Activated B cell treated with CpG ODN at 0.5 μM for 24 hours (primary cell): ENCODE results near the gene G6PC3. TPM values are rescaled to one million over a fixed set of nuclear protein-coding genes. Genes with fewer than 3 reads are reported as not detected.

Source experiments
- ATAC-seq: fragments of 200-7000 bp; cut with Tn5 transposase; one replicate; pipeline ENCODE4 v1.10.0; 2021; ENCODE audit warnings: low read depth, mild to moderate bottlenecking, moderate library complexity
- CTCF ChIA-PET: fragments of 350-600 bp; sonication (Branson Sonifier 250); formaldehyde crosslinking; loops from one replicate; lab custom pipeline; 2021; ENCODE audit warnings: antibody characterized with exemption; lab: Charles Lee
- POLR2A ChIA-PET: fragments of 350-600 bp; sonication (Branson Sonifier 250); formaldehyde crosslinking; loops from one replicate; lab custom pipeline; 2021; ENCODE audit warnings: antibody characterized with exemption; lab: Charles Lee
- DNase-seq: peaks from one replicate; pipeline ENCODE4 v3.0.0; 2022
- H3K27ac Mint-ChIP-seq: one replicate; pipeline ENCODE4 v1.8.0; 2020; ENCODE audit warnings: mixed read lengths
- H3K27me3 Mint-ChIP-seq: one replicate; pipeline ENCODE4 v1.8.0; 2021; ENCODE audit warnings: mixed read lengths
- H3K36me3 Mint-ChIP-seq: one replicate; pipeline ENCODE4 v1.8.0; 2021; ENCODE audit warnings: low read depth, mixed read lengths
- H3K4me1 Mint-ChIP-seq: one replicate; pipeline ENCODE4 v1.8.0; 2021; ENCODE audit warnings: mixed read lengths
- H3K4me3 Mint-ChIP-seq: one replicate; pipeline ENCODE4 v1.8.0; 2020; ENCODE audit warnings: mild to moderate bottlenecking, mixed read lengths
- H3K9me3 Mint-ChIP-seq: one replicate; pipeline ENCODE4 v1.8.0; 2020; ENCODE audit warnings: mixed read lengths
- intact Hi-C: fragments of 100-400 bp; cut with micrococcal nuclease; formaldehyde crosslinking; loops from one replicate; pipeline ENCODE4 v1.15.1; 2024
- total RNA-seq: library from RNA; stranded (reverse); gene quantifications from 2 replicates; pipeline ENCODE4 v1.2.3, GENCODE V29; 2022
- TF ChIP-seq, protein P1 (sequence below): fragments of 200-600 bp; IDR thresholded peaks from one replicate; pipeline ENCODE4 v1.8.0; 2022; ENCODE audit warnings: antibody characterized with exemption, mild to moderate bottlenecking

Gene G6PC3
- total RNA-seq, 1 donor from 2014 or later, result 35.2 TPM

DNA sequence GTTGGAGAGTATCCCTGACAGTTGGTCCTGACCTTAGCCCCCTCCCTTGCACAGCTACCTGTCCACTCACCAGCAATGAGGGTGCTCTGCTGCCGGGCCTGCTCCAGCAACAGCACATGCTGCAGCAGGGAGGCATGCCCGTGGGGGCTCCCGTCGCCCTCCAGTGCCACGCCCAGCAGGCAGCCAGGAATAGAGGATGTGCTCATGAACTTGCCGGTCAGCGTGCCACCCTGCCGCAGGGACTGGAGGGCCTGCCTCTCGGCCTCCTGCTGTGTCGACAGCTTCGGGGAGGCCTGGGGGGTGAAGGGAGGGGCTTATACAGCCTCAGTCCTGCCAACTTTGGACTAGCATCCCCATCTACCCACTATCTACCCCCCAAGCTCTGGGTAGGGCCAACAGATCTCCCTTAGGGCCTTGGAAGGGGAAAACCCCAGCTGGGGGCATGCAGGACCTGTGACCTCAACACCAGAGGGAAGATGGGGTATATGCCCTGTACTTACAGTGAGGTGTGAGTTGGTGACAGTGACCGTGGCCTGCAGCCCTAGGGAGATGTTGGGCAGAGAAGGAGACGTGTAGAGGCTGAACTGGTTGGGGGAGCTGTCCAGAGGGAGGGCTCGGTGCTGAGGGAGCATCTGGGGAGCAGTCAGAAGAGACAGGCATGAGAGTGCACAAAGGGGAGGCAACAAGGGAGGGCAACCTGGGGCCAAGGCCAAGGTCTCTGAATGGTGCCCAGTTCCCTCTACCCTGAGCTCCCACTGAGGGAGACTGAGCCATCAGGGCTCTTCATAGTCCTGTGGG lies 20.9 kb downstream of the G6PC3 start:
- Mint-ChIP-seq H3K4me1 (peaks cover 6% of the 10 kb centered on the region), H3K9me3 (no peaks in the 10 kb centered on the region), H3K27ac (no peak overlapping the region), H3K36me3 (peaks cover 41% of the 10 kb centered on the region), H3K4me3 (no peak overlapping the region), H3K27me3 (no peaks in the 10 kb centered on the region)
- POLR2A ChIA-PET, result no interaction called here
- ATAC-seq (no peak), DNase-seq (no peak)
- TF ChIP-seq, protein P1, sequence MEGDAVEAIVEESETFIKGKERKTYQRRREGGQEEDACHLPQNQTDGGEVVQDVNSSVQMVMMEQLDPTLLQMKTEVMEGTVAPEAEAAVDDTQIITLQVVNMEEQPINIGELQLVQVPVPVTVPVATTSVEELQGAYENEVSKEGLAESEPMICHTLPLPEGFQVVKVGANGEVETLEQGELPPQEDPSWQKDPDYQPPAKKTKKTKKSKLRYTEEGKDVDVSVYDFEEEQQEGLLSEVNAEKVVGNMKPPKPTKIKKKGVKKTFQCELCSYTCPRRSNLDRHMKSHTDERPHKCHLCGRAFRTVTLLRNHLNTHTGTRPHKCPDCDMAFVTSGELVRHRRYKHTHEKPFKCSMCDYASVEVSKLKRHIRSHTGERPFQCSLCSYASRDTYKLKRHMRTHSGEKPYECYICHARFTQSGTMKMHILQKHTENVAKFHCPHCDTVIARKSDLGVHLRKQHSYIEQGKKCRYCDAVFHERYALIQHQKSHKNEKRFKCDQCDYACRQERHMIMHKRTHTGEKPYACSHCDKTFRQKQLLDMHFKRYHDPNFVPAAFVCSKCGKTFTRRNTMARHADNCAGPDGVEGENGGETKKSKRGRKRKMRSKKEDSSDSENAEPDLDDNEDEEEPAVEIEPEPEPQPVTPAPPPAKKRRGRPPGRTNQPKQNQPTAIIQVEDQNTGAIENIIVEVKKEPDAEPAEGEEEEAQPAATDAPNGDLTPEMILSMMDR, result no peak
- CTCF ChIA-PET, result no interaction called here
- intact Hi-C loops, result no loop called here

DNA sequence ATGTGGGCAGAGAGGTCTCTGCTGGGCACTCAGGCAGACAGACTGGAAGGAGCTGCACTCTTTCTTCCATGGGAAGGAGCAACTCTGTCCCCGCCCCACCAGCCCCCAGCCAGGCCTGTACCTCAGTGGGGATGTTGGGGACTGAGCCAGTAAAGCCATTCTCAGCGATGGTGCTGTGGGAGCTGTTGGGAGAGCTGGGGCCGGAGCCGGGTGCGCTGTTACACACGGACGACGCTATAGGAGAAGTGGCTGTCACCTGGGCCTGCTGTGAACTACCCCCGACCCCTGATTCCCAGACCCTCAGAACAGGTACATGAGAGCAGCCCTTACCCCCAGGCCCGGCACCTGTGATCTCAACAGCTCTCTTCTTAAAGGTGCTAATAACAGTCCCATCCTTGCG lies 21.5 kb downstream of the G6PC3 start:
- TF ChIP-seq, protein P1, result no peak
- no peak overlapping the region for H3K4me3 Mint-ChIP-seq
- no peaks in the 10 kb centered on the region for H3K9me3 Mint-ChIP-seq
- DNase-seq (no peak), ATAC-seq (no peak)
- peaks cover 39% of the 10 kb centered on the region for H3K36me3 Mint-ChIP-seq
- intact Hi-C loops, result no loop called here
- peaks cover 8% of the 10 kb centered on the region for H3K4me1 Mint-ChIP-seq
- ChIA-PET POLR2A (no interaction called here), CTCF (no interaction called here)
- H3K27me3 Mint-ChIP-seq, result no peaks in the 10 kb centered on the region
- H3K27ac Mint-ChIP-seq, result no peak overlapping the region

DNA sequence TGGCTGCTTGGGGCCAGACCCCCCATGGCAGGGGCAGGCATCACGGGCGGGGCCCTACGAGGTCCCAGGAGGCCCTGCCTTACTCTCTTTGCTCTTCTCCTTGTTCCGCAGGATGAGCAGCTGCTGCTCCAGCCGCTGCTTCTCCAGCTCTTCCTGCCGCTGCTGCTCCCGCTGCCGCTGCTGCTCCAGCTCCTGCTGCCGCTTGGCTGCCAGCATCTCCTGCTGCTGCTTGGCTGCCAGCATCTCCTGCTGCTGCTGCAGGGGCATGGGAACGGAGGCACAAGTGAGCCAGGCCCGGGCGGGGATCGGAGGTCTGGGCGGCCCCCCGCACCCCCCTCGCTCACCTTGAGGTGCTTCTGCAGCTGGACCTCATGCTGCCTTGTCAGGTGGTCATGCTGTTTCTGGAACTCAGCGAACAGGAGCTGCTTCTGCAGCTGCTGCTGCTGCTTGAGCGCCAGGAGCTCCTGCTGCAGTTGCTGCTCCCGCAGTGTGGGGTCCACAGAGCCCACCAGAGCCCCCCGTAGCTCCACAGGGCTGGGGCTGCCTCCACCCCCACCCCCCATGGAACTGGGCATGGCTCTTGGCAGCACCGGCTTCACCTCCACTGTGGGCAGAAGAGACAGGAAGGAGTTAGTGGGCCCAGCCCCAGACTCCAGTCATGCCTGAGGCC lies 22.8 kb downstream of the G6PC3 start:
- ATAC-seq (no peak), DNase-seq (no peak)
- Mint-ChIP-seq H3K27ac (no peak overlapping the region), H3K4me1 (peaks cover 11% of the 10 kb centered on the region), H3K36me3 (peaks cover 28% of the 10 kb centered on the region), H3K27me3 (no peaks in the 10 kb centered on the region), H3K9me3 (no peaks in the 10 kb centered on the region), H3K4me3 (no peak overlapping the region)
- ChIA-PET CTCF (no interaction called here), POLR2A (no interaction called here)
- TF ChIP-seq, protein P1, result no peak
- intact Hi-C loops, result no loop called here

DNA sequence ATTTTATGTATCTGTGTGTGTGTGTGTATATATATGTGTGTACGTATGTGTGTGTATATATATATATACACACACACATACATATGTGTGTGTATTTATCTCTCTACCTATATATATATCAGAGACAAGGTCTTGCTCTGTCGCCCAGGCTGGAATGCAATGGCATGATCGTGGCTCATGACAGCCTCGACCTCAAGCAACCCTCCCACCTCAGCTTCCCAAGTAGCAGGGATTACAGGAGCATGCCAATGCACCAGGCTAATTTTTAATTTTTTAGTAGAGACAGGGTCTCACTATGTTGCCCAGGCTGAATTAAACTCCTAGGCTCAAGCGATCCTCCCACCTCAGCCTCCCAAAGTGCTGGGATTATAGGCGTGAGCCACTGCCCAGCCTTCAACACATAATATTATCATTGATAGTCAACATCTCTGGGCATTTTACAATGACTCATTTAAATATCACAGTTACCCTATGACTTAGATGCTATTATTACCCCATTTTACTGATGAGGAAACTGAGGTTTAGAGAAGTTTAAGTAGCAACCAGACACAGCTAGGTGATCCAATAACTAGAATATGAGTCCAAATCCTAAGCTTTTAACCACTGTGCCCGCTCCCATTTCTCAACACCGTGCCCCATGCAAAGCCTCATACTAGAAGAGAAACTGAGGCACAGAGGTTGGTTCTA lies 24.3 kb downstream of the G6PC3 start:
- H3K27ac Mint-ChIP-seq, result no peak overlapping the region
- ChIA-PET CTCF (no interaction called here), POLR2A (no interaction called here)
- H3K27me3 Mint-ChIP-seq, result no peaks in the 10 kb centered on the region
- DNase-seq, result no peak
- H3K9me3 Mint-ChIP-seq, result no peaks in the 10 kb centered on the region
- intact Hi-C loops, result no loop called here
- TF ChIP-seq, protein P1, result no peak
- no peak for ATAC-seq
- peaks cover 14% of the 10 kb centered on the region for H3K4me1 Mint-ChIP-seq
- H3K4me3 Mint-ChIP-seq, result no peak overlapping the region
- H3K36me3 Mint-ChIP-seq, result peaks cover 22% of the 10 kb centered on the region

DNA sequence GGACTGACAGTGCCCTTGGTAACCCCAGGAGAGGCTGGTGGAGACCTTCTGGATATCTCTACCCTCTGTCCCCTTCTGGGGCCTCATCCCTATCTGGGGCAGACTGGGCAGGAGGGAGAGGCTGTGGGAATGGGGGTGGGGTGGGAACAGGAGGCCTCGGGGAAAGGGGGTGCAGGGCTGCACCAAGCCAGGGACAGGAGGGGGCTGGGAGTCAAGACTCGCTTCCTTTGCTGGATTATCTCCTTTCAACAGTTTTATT lies 24.8 kb downstream of the G6PC3 start:
- ATAC-seq (no peak), DNase-seq (no peak)
- TF ChIP-seq, protein P1, result no peak
- H3K4me1 Mint-ChIP-seq, result peaks cover 16% of the 10 kb centered on the region
- no peaks in the 10 kb centered on the region for H3K27me3 Mint-ChIP-seq
- ChIA-PET POLR2A (no interaction called here), CTCF (no interaction called here)
- no peak overlapping the region for H3K4me3 Mint-ChIP-seq
- H3K27ac Mint-ChIP-seq, result no peak overlapping the region
- H3K9me3 Mint-ChIP-seq, result no peaks in the 10 kb centered on the region
- peaks cover 22% of the 10 kb centered on the region for H3K36me3 Mint-ChIP-seq
- intact Hi-C loops, result no loop called here
